ENCODE measurements around the gene ZNF605. TPM values are rescaled to one million over a fixed set of nuclear protein-coding genes. Genes with fewer than 3 reads are reported as not detected.

The ZNF605 gene
- total and polyA plus RNA-seq, 2 donors (not counting 3 experiments of a cell fraction or from before 2014, with no cell fraction given), result 2.4 to 11.3 TPM

- H3K79me2 ChIP-seq (ENCODE audit: control insufficient read depth, insufficient read depth, low read length), result no peaks in the 10 kb centered on the region
- no peak for FAIRE-seq
- H3K9ac ChIP-seq (replicated peaks; ENCODE audit: extremely low read depth, insufficient read depth, low read length), result no peak overlapping the region
- no peak overlapping the region for H3K4me2 ChIP-seq (ENCODE audit: insufficient read depth, low read length)
- H3K9me1 ChIP-seq (replicated peaks; ENCODE audit: control insufficient read depth, extremely low read depth, insufficient read depth, low read length), result no peaks in the 10 kb centered on the region
- TF ChIP-seq FOS (IDR thresholded peaks at IDR 0.05; ENCODE audit: borderline replicate concordance, insufficient read depth, low read length) (no peak), MYC (IDR thresholded peaks at IDR 0.05; ENCODE audit: low read depth, low read length) (no peak), CTCF (IDR thresholded peaks at IDR 0.05; ENCODE audit: extremely low read depth in 1 of 2, insufficient read depth in 1 of 2, low read depth in 1 of 2, low read length in 2 of 2) (no peak), GATA2 (IDR thresholded peaks at IDR 0.05; ENCODE audit: insufficient read depth, insufficient read length, low read depth, low read length) (no peak), POLR2AphosphoS5 (IDR thresholded peaks at IDR 0.05; ENCODE audit: insufficient read depth, low read depth, low read length) (no peak)
- H3K27ac ChIP-seq (ENCODE audit: insufficient read depth, low read depth, low read length), result no peak overlapping the region
- H4K20me1 ChIP-seq (replicated peaks; ENCODE audit: control insufficient read depth, extremely low read depth, insufficient read depth, low read length), result no peaks in the 10 kb centered on the region
- H3K4me1 ChIP-seq (ENCODE audit: control insufficient read depth, extremely low read depth, insufficient read depth, low read length), result no peaks in the 10 kb centered on the region
- intact Hi-C loops (cut with micrococcal nuclease) (no loop called here), dilution Hi-C loops (cut with MboI; ENCODE audit: extremely low pct_ligation_motif_present, low sequenced_read_pairs) (no loop called here)
- POLR2A ChIA-PET, result no interaction called here
- H2AFZ ChIP-seq (ENCODE audit: low read depth, low read length), result no peak overlapping the region
- BruUV-seq (replicated peaks), result no TSS peak
- no peak for DNase-seq (ENCODE audit: low read depth, low spot score)
- no peaks in the 10 kb centered on the region for H3K36me3 ChIP-seq (ENCODE audit: control insufficient read depth in 2 of 2, extremely low read depth in 1 of 2, insufficient read depth in 2 of 2, low read length in 2 of 2)
- CTCF ChIA-PET, result no interaction called here
- H3K27me3 ChIP-seq (ENCODE audit: control insufficient read depth in 2 of 2, insufficient read depth in 2 of 2, low read length in 2 of 2), result no peaks in the 10 kb centered on the region
- no peak overlapping the region for H3K4me3 ChIP-seq (replicated peaks in 1 of 3; ENCODE audit: insufficient read depth in 1 of 3, low read depth in 1 of 3, low read length in 3 of 3)
- H3K9me3 ChIP-seq (replicated peaks; ENCODE audit: control insufficient read depth, insufficient read depth, low read length), result peaks cover 5% of the 10 kb centered on the region
Measured at GRCh38 chr12:132918680-132919079, 37.4 kb downstream of the ZNF605 start.

- POLR2A ChIA-PET, result no interaction called here
- Histone ChIP-seq H4K20me1 (replicated peaks; ENCODE audit: control insufficient read depth, extremely low read depth, insufficient read depth, low read length) (no peaks in the 10 kb centered on the region), H3K27ac (ENCODE audit: insufficient read depth, low read depth, low read length) (no peak overlapping the region), H2AFZ (ENCODE audit: low read depth, low read length) (peak overlapping the region; percentile 83), H3K9me3 (replicated peaks; ENCODE audit: control insufficient read depth, insufficient read depth, low read length) (no peaks in the 10 kb centered on the region), H3K36me3 (ENCODE audit: control insufficient read depth in 2 of 2, extremely low read depth in 1 of 2, insufficient read depth in 2 of 2, low read length in 2 of 2) (no peaks in the 10 kb centered on the region), H3K4me2 (ENCODE audit: insufficient read depth, low read length) (peak overlapping the region; percentile 58), H3K27me3 (ENCODE audit: control insufficient read depth in 2 of 2, insufficient read depth in 2 of 2, low read length in 2 of 2) (peaks cover 3 to 17% of the 10 kb centered on the region in 2 experiments), H3K9me1 (replicated peaks; ENCODE audit: control insufficient read depth, extremely low read depth, insufficient read depth, low read length) (no peaks in the 10 kb centered on the region), H3K4me1 (ENCODE audit: control insufficient read depth, extremely low read depth, insufficient read depth, low read length) (peaks cover 2% of the 10 kb centered on the region), H3K9ac (replicated peaks; ENCODE audit: extremely low read depth, insufficient read depth, low read length) (peak overlapping the region; percentile 40), H3K79me2 (ENCODE audit: control insufficient read depth, insufficient read depth, low read length) (no peaks in the 10 kb centered on the region), H3K4me3 (replicated peaks in 1 of 3; ENCODE audit: insufficient read depth in 1 of 3, low read depth in 1 of 3, low read length in 3 of 3) (peak overlapping the region; percentile 7 to 51 (median 47))
- FAIRE-seq, result no peak
- intact Hi-C loops (cut with micrococcal nuclease), result no loop called here
- DNase-seq (ENCODE audit: low read depth, low spot score), result no peak
- TF ChIP-seq MAX (IDR thresholded peaks at IDR 0.05; ENCODE audit: insufficient read depth, insufficient read length) (no peak), EZH2 (IDR thresholded peaks at IDR 0.05; ENCODE audit: borderline replicate concordance, low read depth, low read length, severe bottlenecking) (no peak)
- BruUV-seq (replicated peaks), result TSS peak; percentile 45
- dilution Hi-C loops (cut with MboI; ENCODE audit: extremely low pct_ligation_motif_present, low sequenced_read_pairs), result no loop called here
- CTCF ChIA-PET, result interaction anchor here (1.2 kb wide), 1 partner anchor 47 kb away, joined by 3 read pairs; the partner anchor contains the start of gene ZNF605
Measured at GRCh38 chr12:132909030-132909368, 47.1 kb downstream of the ZNF605 start.
